MM.1S (cell line): ENCODE data around the gene RNGTT.
"Not testable (repeated sequence)": the region's sequence is repeated elsewhere in the genome, so short reads cannot be mapped to it uniquely, and the experiment has no call there.

Experiments used
- DNase-seq: peaks from one replicate; pipeline ENCODE4 v3.0.0-alpha.2; 2015
- H2AFZ ChIP-seq: fragments of 300-600 bp; sonication (generic); 2 replicates; pipeline ENCODE4 v1.6.0; 2016; ENCODE audit warnings: antibody characterized with exemption, low read length
- H3F3A ChIP-seq: fragments of 300-600 bp; sonication (generic); 2 replicates; pipeline ENCODE4 v1.6.1; 2016; ENCODE audit warnings: mild to moderate bottlenecking, antibody characterized with exemption, low read length, moderate library complexity, mixed read lengths; ENCODE audit not compliant: insufficient read depth
- H3K27ac ChIP-seq: fragments of 300-600 bp; sonication (generic); 2 replicates; pipeline ENCODE4 v1.5.1; 2016; ENCODE audit warnings: mild to moderate bottlenecking, low read length
- H3K27me3 ChIP-seq: fragments of 300-600 bp; sonication (generic); replicated peaks from 2 replicates; pipeline ENCODE4 v1.6.0; 2016; ENCODE audit warnings: low read length; ENCODE audit not compliant: insufficient read depth
- H3K36me3 ChIP-seq: fragments of 300-600 bp; sonication (generic); replicated peaks from 2 replicates; pipeline ENCODE4 v1.6.1; 2016; ENCODE audit warnings: mild to moderate bottlenecking, low read length, mixed read lengths; ENCODE audit not compliant: insufficient read depth
- H3K4me1 ChIP-seq: fragments of 300-600 bp; sonication (generic); 2 replicates; pipeline ENCODE4 v1.6.1; 2016; ENCODE audit warnings: low read length, mixed read lengths
- H3K4me2 ChIP-seq: fragments of 300-600 bp; sonication (generic); 2 replicates; pipeline ENCODE4 v1.6.0; 2016; ENCODE audit warnings: low read depth, low read length
- H3K4me3 ChIP-seq: fragments of 300-600 bp; sonication (generic); 2 replicates; pipeline ENCODE4 v1.5.1; 2016; ENCODE audit warnings: low read length, mixed read lengths
- H3K79me2 ChIP-seq: fragments of 300-600 bp; sonication (generic); 2 replicates; pipeline ENCODE4 v1.6.1; 2016; ENCODE audit warnings: mixed run types, low read length, mixed read lengths
- H3K9ac ChIP-seq: fragments of 300-600 bp; sonication (generic); 2 replicates; pipeline ENCODE4 v1.6.1; 2016; ENCODE audit warnings: low read length, mixed read lengths
- H3K9me2 ChIP-seq: fragments of 300-600 bp; sonication (generic); replicated peaks from 2 replicates; pipeline ENCODE4 v1.6.1; 2016; ENCODE audit warnings: mild to moderate bottlenecking, low read length, mixed read lengths; ENCODE audit not compliant: insufficient read depth
- H3K9me3 ChIP-seq: fragments of 300-600 bp; sonication (generic); replicated peaks from 2 replicates; pipeline ENCODE4 v1.6.1; 2016; ENCODE audit warnings: mild to moderate bottlenecking, low read length, mixed read lengths; ENCODE audit not compliant: insufficient read depth
- H4K20me1 ChIP-seq: fragments of 300-600 bp; sonication (generic); 2 replicates; pipeline ENCODE4 v1.6.1; 2016; ENCODE audit warnings: mild to moderate bottlenecking, low read length, moderate library complexity, mixed read lengths; ENCODE audit not compliant: insufficient read depth
- EZH2 ChIP-seq: fragments of 300-600 bp; sonication (generic); optimal IDR thresholded peaks from 2 replicates; pipeline ENCODE3; 2017; ENCODE audit warnings: low read depth, mild to moderate bottlenecking, antibody characterized with exemption, low read length, mixed read lengths
- EZH2phosphoT487 ChIP-seq: fragments of 300-600 bp; sonication (generic); IDR thresholded peaks from 2 replicates; pipeline ENCODE4 v1.6.1; 2018; ENCODE audit warnings: antibody characterized with exemption, low read length
- TF ChIP-seq, protein P1 (sequence below): fragments of 300-600 bp; sonication (generic); IDR thresholded peaks from 2 replicates; pipeline ENCODE4 v1.5.1; 2016; ENCODE audit warnings: antibody characterized with exemption, low read length, mixed read lengths

The RNGTT gene

DNA sequence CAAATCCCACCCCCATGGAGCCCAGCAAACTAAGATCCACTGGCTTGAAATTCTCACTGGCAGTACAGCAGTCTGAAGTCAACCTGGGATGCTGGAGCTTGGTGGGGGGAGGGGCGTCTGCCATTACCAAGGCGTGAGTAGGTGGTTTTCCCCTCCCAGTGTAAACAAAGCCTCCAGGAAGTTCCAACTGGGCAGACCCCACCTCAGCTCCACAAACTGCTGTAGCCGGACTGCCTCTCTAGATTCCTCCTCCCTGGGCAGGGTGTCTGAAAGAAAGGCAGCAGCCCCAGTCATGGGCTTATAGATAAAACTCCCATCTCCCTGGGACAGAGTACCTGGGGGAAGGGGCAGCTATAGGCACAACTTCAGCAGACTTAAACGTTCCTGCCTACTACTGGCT, 135.8 kb downstream of the RNGTT start:
- H3K4me3 ChIP-seq, H3K4me2 ChIP-seq, H4K20me1 ChIP-seq, H3K36me3 ChIP-seq, H3K79me2 ChIP-seq, H2AFZ ChIP-seq, H3K4me1 ChIP-seq, H3K9ac ChIP-seq, H3F3A ChIP-seq, H3K27me3 ChIP-seq, H3K9me3 ChIP-seq, DNase-seq, H3K9me2 ChIP-seq, H3K27ac ChIP-seq: not testable (repeated sequence)

DNA sequence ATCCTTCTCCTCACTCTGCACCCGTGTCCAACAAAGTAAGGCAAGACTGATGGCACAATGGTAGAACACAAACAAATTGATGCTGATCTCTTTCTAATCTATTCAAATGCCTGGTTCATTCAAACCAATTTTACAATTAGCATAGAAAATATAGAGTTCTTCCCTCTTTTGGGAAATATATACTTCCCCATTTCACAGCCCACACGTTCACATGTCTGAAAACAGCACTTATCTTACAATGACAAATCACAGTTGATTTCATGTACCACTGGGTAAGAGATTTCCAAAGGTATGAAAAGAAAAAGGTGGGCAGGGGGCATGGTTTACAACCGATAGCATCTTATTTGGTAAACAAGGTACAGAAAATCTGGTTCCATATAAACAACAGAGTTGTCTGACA, 137.6 kb downstream of the RNGTT start:
- Histone ChIP-seq H3K9me3 (no peaks in the 10 kb centered on the region), H4K20me1 (no peaks in the 10 kb centered on the region), H3K79me2 (no peaks in the 10 kb centered on the region), H3K4me3 (no peak overlapping the region), H3K36me3 (no peaks in the 10 kb centered on the region), H3K9ac (no peak overlapping the region), H2AFZ (no peak overlapping the region), H3K9me2 (no peaks in the 10 kb centered on the region), H3K27me3 (no peaks in the 10 kb centered on the region), H3K27ac (no peak overlapping the region), H3K4me1 (no peaks in the 10 kb centered on the region), H3F3A (no peaks in the 10 kb centered on the region), H3K4me2 (no peak overlapping the region)
- TF ChIP-seq EZH2phosphoT487 = no peak
- TF ChIP-seq, protein P1, sequence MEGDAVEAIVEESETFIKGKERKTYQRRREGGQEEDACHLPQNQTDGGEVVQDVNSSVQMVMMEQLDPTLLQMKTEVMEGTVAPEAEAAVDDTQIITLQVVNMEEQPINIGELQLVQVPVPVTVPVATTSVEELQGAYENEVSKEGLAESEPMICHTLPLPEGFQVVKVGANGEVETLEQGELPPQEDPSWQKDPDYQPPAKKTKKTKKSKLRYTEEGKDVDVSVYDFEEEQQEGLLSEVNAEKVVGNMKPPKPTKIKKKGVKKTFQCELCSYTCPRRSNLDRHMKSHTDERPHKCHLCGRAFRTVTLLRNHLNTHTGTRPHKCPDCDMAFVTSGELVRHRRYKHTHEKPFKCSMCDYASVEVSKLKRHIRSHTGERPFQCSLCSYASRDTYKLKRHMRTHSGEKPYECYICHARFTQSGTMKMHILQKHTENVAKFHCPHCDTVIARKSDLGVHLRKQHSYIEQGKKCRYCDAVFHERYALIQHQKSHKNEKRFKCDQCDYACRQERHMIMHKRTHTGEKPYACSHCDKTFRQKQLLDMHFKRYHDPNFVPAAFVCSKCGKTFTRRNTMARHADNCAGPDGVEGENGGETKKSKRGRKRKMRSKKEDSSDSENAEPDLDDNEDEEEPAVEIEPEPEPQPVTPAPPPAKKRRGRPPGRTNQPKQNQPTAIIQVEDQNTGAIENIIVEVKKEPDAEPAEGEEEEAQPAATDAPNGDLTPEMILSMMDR = no peak
- TF ChIP-seq EZH2 = no peak
- no peak for DNase-seq

DNA sequence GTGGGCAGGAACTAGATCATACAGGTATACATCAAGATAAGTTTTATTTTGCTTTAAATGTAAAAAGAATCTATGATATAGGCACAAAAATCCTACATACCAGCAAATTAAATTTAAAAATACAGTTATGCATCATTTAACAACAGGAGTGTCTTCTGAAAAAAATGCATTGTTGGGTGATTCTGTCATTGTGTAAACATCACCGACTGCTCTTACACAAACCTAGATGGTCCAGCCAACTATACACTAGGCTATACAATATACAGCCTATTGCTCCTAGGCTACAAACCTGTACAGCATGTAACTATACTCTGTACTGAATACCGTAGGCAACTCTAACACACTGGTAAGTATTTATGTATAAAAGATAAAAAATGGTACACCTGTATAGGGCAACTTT, 139.4 kb downstream of the RNGTT start:
- Histone ChIP-seq H3K4me1 (no peaks in the 10 kb centered on the region), H3K4me2 (no peak overlapping the region), H3K9me2 (no peaks in the 10 kb centered on the region), H3K4me3 (no peak overlapping the region), H2AFZ (no peak overlapping the region), H3K9ac (no peak overlapping the region), H3K9me3 (no peaks in the 10 kb centered on the region), H3K27me3 (no peaks in the 10 kb centered on the region), H3F3A (no peaks in the 10 kb centered on the region), H4K20me1 (no peaks in the 10 kb centered on the region), H3K36me3 (no peaks in the 10 kb centered on the region), H3K79me2 (no peaks in the 10 kb centered on the region), H3K27ac (no peak overlapping the region)
- no peak for TF ChIP-seq EZH2
- TF ChIP-seq EZH2phosphoT487 = no peak
- TF ChIP-seq, protein P1 = no peak
- no peak for DNase-seq

DNA sequence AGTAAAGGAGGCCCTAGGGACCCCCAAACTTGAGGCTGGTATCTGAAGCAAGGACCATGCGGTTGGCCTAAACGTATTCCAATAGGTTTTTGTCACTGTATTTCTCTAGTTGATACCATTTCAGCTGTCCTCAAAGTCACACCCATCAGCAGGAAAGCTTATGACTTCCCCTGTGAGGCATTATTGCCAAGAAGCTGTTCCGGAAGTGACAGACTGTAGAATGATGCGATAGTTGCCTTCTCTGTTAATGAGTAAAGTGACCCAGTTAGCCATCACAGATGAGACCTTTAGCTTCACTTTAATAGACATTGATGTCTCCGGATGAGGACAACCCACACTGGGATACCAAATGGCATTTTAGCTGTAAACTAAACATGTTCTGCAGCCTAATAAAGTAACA, 147.9 kb downstream of the RNGTT start:
- Histone ChIP-seq H3K4me1 (no peaks in the 10 kb centered on the region), H3K9me3 (no peaks in the 10 kb centered on the region), H3K36me3 (no peaks in the 10 kb centered on the region), H4K20me1 (no peaks in the 10 kb centered on the region), H3K27me3 (no peaks in the 10 kb centered on the region), H3K27ac (no peak overlapping the region), H3K79me2 (no peaks in the 10 kb centered on the region), H3K9me2 (no peaks in the 10 kb centered on the region), H3K9ac (no peak overlapping the region), H3K4me2 (no peak overlapping the region), H3K4me3 (no peak overlapping the region), H3F3A (no peaks in the 10 kb centered on the region), H2AFZ (no peak overlapping the region)
- no peak for TF ChIP-seq EZH2phosphoT487
- no peak for TF ChIP-seq EZH2
- TF ChIP-seq, protein P1 = no peak
- no peak for DNase-seq
